ENCODE measurements around the gene RPL36.
"Not testable (repeated sequence)": the region's sequence is repeated elsewhere in the genome, so short reads cannot be mapped to it uniquely, and the experiment has no call there.

RPL36 gene

DNA sequence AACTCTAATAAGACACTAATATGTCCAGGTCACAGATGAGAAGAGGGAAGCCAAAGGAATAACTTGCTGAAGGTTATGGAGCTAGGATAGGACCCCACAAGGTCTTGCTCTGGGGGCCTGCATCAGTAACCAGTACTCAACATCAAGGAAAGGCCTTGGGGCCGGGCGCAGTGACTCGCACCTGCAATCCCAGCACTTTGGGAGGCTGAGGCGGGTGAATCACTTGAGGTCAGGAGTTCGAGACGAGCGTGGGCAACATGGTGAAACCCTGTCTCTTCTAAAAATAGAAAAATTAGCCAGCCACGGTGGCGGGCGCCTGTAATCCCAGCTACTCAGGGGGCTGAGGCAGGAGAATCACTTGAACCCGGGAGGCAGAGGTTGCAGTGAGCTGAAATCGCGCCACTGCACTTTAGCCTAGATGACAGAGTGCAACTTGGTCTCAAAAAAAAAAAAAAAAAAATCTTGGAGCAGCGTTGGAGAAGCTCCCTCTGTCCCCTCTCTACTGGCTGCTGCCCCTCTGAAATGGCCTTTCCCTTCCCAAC, 28.0 kb downstream of the RPL36 start:
- Mint-ChIP-seq H3K36me3 (ENCODE audit: low read depth) (peaks cover 26% of the 10 kb centered on the region), H3K9me3 (no peaks in the 10 kb centered on the region), H3K4me1 (ENCODE audit: low read depth) (peaks cover 21% of the 10 kb centered on the region), H3K27me3 (ENCODE audit: low read depth) (no peaks in the 10 kb centered on the region), H3K4me3 (peak overlapping the region; percentile 92), H3K27ac (peak overlapping the region; percentile 92)
- DNase-seq (ENCODE audit: low spot score), result peak; percentile 56

DNA sequence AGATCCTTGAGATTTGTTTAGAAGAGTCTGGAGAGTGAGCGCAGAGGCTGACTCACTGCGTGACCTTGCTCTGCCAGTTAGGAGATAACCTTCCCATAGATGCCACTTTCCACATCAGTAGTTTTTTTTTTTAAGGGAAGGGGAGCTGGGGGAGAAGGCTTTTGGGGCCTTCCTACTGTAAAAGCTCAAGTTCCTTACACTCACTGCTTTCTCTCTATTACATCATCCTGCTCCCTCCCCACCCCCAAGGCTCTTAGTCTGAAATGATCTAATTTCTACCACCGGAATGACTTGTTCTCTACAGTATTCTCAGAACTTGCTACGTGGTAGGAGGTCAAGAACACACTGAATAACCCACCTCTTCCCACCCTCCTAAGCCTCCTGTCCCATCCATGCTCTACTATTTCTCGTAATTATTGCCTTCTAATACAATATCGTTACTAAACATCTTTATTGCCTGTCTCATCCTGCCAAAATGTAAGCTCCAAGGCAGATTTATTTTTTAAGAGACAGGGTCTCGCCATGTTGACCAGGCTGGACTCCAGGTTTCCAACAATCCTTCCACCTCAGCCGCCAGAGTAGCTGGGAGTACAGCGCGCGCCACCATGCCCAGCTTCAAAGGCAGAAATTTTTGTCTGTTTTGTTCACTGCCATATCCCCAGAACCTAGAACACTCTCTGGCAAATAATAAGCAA, 28.6 kb downstream of the RPL36 start:
- H3K4me3 Mint-ChIP-seq, result peak overlapping the region; percentile 92
- no peaks in the 10 kb centered on the region for H3K27me3 Mint-ChIP-seq (ENCODE audit: low read depth)
- H3K36me3 Mint-ChIP-seq (ENCODE audit: low read depth), result peaks cover 22% of the 10 kb centered on the region
- no peaks in the 10 kb centered on the region for H3K9me3 Mint-ChIP-seq
- H3K4me1 Mint-ChIP-seq (ENCODE audit: low read depth), result peaks cover 21% of the 10 kb centered on the region
- peak overlapping the region; percentile 92 for H3K27ac Mint-ChIP-seq
- DNase-seq (ENCODE audit: low spot score), result peak; percentile 71

DNA sequence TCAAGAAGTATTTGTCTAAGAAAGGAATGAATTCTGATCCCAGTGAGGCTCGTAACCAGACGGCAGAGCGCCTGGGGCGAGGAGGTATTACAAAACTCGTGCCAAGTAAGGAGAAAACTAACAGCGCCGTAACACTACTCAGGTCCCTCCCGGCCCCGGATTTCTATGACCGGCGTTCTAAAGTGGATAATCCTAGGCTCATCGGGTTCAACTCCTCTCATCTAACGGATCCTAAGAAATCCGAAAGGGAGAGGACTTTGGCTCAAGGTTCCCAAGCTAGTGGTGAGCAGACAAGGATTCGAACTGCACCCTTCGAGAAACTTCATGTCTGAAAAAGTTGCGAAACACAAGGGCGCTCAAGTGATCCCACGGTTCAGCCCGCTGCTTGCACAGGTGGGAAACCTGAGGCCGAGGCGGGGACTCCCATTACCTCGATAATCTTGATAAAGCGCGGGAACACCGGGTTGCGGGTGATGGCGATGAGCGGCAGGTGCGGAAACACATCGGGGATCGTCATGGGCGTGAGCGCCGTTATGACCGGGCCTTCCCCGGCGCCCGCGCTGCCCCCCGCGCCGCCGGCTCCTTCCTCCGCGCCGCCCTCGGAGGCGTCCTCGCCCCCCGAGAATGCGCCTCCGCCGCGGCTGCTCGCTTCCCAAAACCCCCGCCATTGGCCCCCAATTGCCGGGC, 29.3 kb downstream of the RPL36 start:
- peak; percentile 37 for DNase-seq (ENCODE audit: low spot score)
- Mint-ChIP-seq H3K36me3 (ENCODE audit: low read depth) (peaks cover 17% of the 10 kb centered on the region), H3K27me3 (ENCODE audit: low read depth) (no peaks in the 10 kb centered on the region), H3K4me1 (ENCODE audit: low read depth) (peaks cover 21% of the 10 kb centered on the region), H3K9me3 (no peaks in the 10 kb centered on the region), H3K4me3 (peak overlapping the region; percentile 92), H3K27ac (peak overlapping the region; percentile 93)

DNA sequence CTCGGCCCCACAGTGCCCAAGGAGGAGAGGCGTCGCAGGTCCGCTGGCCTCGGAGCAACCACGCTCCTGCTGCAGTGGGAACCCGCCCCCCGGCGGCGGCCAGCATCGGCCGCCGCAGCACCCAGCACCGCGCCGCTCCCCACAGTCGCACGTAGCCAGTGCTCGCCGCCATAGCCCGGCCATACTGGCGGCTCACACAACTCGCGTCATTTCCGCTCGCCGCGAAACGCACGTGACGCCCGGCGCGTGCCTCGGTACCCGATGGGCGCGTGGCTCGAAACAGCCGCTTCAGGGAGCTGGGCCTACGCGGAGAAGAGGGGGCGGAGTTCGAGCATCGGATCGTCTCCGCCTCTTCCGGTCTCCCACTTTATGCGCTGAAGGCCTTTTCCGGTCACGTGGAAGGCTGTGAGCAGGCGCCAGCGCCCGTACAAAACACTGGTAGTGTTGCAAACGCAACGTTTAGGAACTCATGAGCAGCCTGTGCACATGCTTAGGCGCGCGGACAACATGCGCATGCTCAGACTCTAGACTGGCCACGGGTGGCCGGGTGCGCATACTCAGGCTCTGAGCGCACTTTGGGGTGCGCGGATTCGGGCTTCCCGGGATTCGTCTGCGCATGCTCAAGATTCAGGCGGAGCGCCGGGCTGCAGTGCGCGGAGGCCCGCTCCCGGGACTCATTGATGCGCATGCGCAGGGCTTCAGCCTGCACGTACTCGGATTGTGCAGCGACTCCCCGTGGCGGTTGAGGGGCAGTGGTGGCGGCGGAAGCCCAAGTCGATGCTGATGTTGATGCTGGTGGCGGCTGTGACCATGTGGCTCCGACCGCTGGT, 30.1 kb downstream of the RPL36 start, which contains the start of the genes CATSPERD and LONP1:
Gene CATSPERD (plus strand): TSS at position 677 of the 830 bp plus-strand sequence. CDS start 101 bp downstream, at position 778.
Gene LONP1 (minus strand): TSS at position 186 of the 830 bp plus-strand sequence. CDS start 14 bp downstream, at position 172.
- Mint-ChIP-seq H3K4me3 (peak within 1 kb of the TSS; percentile 92), H3K4me1 (ENCODE audit: low read depth) (peaks cover 21% of the 10 kb centered on the region), H3K27me3 (ENCODE audit: low read depth) (peaks cover 3% of the 10 kb centered on the region), H3K9me3 (no peaks in the 10 kb centered on the region), H3K36me3 (ENCODE audit: low read depth) (peaks cover 17% of the 10 kb centered on the region), H3K27ac (peak within 1 kb of the TSS; percentile 93)
- DNase-seq (ENCODE audit: low spot score), result peak; percentile 99

DNA sequence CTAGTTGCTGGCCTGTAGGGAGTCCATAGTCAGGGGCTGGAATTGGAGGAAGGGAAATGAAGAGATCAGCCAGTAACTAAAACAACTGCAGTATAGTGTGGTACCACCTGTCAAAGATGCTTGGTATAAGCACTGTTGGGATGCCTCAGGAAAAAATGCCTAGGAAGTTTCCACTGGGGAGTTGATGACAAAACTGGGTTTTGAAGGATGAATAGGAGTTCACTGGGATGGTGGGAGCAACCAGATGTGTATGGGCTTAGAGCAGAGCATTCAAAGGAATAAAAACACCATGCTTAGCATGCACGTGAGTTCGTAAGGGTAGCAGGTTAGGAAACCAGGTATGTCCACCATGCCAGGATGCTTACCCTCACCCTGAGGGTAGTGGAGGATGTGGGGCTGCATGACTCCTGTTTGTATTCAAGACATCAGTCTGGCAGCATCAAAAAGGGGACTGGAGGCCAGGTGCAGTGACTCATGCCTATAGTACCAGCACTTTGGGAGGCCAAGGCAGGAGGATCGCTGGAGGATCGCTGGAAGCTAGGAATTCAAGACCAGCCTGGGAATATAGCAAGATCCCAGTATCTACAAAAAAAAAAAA, 37.5 kb downstream of the RPL36 start:
- no peak overlapping the region for H3K4me3 Mint-ChIP-seq
- H3K27ac Mint-ChIP-seq, result no peak overlapping the region
- H3K27me3 Mint-ChIP-seq (ENCODE audit: low read depth), result peaks cover 3% of the 10 kb centered on the region
- no peaks in the 10 kb centered on the region for H3K9me3 Mint-ChIP-seq
- no peak for DNase-seq (ENCODE audit: low spot score)
- H3K36me3 Mint-ChIP-seq (ENCODE audit: low read depth), result no peaks in the 10 kb centered on the region
- no peaks in the 10 kb centered on the region for H3K4me1 Mint-ChIP-seq (ENCODE audit: low read depth)

DNA sequence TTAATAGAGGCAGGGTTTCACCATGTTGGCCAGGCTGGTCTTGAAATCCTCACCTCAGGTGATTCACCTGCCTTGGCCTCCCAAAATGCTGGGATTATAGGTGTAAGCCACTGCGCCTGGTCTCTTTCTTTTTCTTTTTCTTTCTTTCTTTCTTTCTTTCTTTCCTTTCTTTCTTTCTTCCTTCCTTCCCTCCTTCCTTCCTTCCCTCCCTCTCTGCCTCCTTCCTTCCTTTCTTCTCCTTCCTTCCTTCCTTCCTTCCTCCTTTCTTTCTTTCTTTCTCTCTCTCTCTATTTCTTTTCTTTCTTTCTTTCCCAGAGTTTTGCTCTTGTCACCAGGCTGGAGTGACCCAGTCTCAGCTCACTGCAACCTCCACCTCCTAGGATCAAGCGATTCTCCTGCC, 43.1 kb downstream of the RPL36 start:
- not testable (repeated sequence) for H3K9me3 Mint-ChIP-seq; H3K27me3 Mint-ChIP-seq (ENCODE audit: low read depth); H3K27ac Mint-ChIP-seq; H3K36me3 Mint-ChIP-seq (ENCODE audit: low read depth); H3K4me3 Mint-ChIP-seq; DNase-seq (ENCODE audit: low spot score); H3K4me1 Mint-ChIP-seq (ENCODE audit: low read depth)

DNA sequence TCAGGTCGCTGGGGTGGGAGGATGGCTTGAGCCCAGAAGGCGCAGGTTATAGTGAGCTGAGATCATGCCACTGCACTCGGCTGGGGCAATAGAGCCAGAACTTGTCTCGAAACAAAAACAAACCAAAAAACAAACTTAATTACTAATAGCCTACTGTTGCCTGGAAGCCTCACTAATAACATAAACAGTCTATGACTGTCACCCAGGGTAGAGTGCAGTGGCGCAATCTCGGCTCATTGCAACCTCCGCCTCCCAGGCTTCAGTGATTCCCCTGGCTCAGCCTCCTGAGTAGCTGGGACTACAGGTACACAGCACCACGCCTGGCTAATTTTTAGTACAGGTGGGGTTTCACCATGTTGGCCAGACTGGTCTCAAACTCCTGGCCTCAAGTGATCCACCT, 48.3 kb downstream of the RPL36 start:
- Mint-ChIP-seq H3K4me3 (no peak overlapping the region), H3K27me3 (ENCODE audit: low read depth) (no peaks in the 10 kb centered on the region), H3K4me1 (ENCODE audit: low read depth) (no peaks in the 10 kb centered on the region), H3K27ac (no peak overlapping the region), H3K9me3 (no peaks in the 10 kb centered on the region), H3K36me3 (ENCODE audit: low read depth) (no peaks in the 10 kb centered on the region)
- no peak for DNase-seq (ENCODE audit: low spot score)

Measured in T-helper 2 cell treated with Interferon-gamma antibody and Interleukin-4, amounts not matched to agents 5 μg/mL and 100 μg/mL, for 36 hours (primary cell).